GM12878 (cell line): ENCODE measurements around the gene PTPN22. TPM values are rescaled to one million over a fixed set of nuclear protein-coding genes. Genes with fewer than 3 reads are reported as not detected.

Source experiments
- BCL3 ChIP-seq: IDR thresholded peaks from 2 replicates; pipeline ENCODE4 v1.6.1; 2011; ENCODE audit warnings: borderline replicate concordance, low read depth, mild to moderate bottlenecking, moderate library complexity, low read length; ENCODE audit not compliant: insufficient read depth, poor library complexity, severe bottlenecking
- BRCA1 ChIP-seq: IDR thresholded peaks from 2 replicates; pipeline ENCODE4 v1.6.1; 2011; ENCODE audit warnings: low read depth, low read length, improper control_type of control experiment
- CREM ChIP-seq: IDR thresholded peaks from 2 replicates; pipeline ENCODE4 v1.6.1; 2014; ENCODE audit warnings: antibody characterized with exemption, low read depth
- GATAD2B ChIP-seq: fragments of 450-650 bp; conservative IDR thresholded peaks from 2 replicates; pipeline ENCODE4 v1.6.1; 2017; ENCODE audit warnings: low read depth, mild to moderate bottlenecking, moderate library complexity
- IKZF2 ChIP-seq, 2 experiments: fragments of 450-650 bp; IDR thresholded peaks; 2 replicates each; pipeline ENCODE4 v1.6.1; 2017; ENCODE audit warnings: mild to moderate bottlenecking in 2 of 2, moderate library complexity in 2 of 2
- LARP7 ChIP-seq: fragments of 450-650 bp; IDR thresholded peaks from 2 replicates; pipeline ENCODE4 v1.6.1; 2017; ENCODE audit warnings: mild to moderate bottlenecking
- NFYB ChIP-seq: IDR thresholded peaks from 2 replicates; pipeline ENCODE4 v1.6.1; 2011; ENCODE audit warnings: low read depth, mild to moderate bottlenecking, low read length, improper control_type of control experiment, moderate library complexity; ENCODE audit not compliant: insufficient read depth
- NKRF ChIP-seq: fragments of 450-650 bp; conservative IDR thresholded peaks from 2 replicates; pipeline ENCODE4 v1.6.1; 2017; ENCODE audit warnings: mild to moderate bottlenecking, moderate library complexity
- NR2F1 ChIP-seq: fragments of 450-650 bp; conservative IDR thresholded peaks from 2 replicates; pipeline ENCODE4 v1.6.1; 2017; ENCODE audit warnings: mild to moderate bottlenecking
- PAX8 ChIP-seq: fragments of 450-650 bp; IDR thresholded peaks from 2 replicates; pipeline ENCODE4 v1.6.1; 2017; ENCODE audit warnings: mild to moderate bottlenecking, moderate library complexity
- RBBP5 ChIP-seq: fragments of 200-600 bp; sonication (generic); conservative IDR thresholded peaks from 2 replicates; pipeline ENCODE4 v1.6.1; 2016
- RELA ChIP-seq: fragments of 450-650 bp; IDR thresholded peaks from 2 replicates; pipeline ENCODE4 v1.8.0; 2014; ENCODE audit warnings: borderline replicate concordance; ENCODE audit not compliant: partially characterized antibody
- RFX5 ChIP-seq: IDR thresholded peaks from 2 replicates; pipeline ENCODE4 v1.6.1; 2011; ENCODE audit warnings: low read depth, low read length, improper control_type of control experiment
- SIN3A ChIP-seq: IDR thresholded peaks from 2 replicates; pipeline ENCODE4 v1.6.1; 2012; ENCODE audit warnings: low read depth, low read length, improper control_type of control experiment
- TARDBP ChIP-seq: IDR thresholded peaks from 2 replicates; pipeline ENCODE4 v1.6.1; 2016; ENCODE audit warnings: borderline replicate concordance
- USF2 ChIP-seq: IDR thresholded peaks from 2 replicates; pipeline ENCODE4 v1.6.1; 2011; ENCODE audit warnings: low read depth, low read length, improper control_type of control experiment, borderline replicate concordance
- WRNIP1 ChIP-seq: IDR thresholded peaks from 2 replicates; pipeline ENCODE4 v1.6.1; 2011; ENCODE audit warnings: low read depth, low read length, improper control_type of control experiment, borderline replicate concordance
- ZBTB4 ChIP-seq: fragments of 450-650 bp; formaldehyde crosslinking; IDR thresholded peaks from 2 replicates; pipeline ENCODE4 v1.4.0; 2022; ENCODE audit warnings: mild to moderate bottlenecking, moderate library complexity
- ZNF207 ChIP-seq: fragments of 450-650 bp; IDR thresholded peaks from 2 replicates; pipeline ENCODE4 v1.6.1; 2014; ENCODE audit warnings: antibody characterized with exemption, mild to moderate bottlenecking, borderline replicate concordance
- ZNF384 ChIP-seq: IDR thresholded peaks from 2 replicates; pipeline ENCODE4 v1.6.1; 2012; ENCODE audit warnings: low read depth, mild to moderate bottlenecking, low read length, improper control_type of control experiment, borderline replicate concordance
- ZNF622 ChIP-seq: fragments of 450-650 bp; IDR thresholded peaks from 2 replicates; pipeline ENCODE4 v1.6.1; 2017; ENCODE audit warnings: mild to moderate bottlenecking, inconsistent platforms
- polyA plus RNA-seq, 11 experiments: library from polyadenylated mRNA; depleted of rRNA in 4 of 11; unstranded in 6 of 11; stranded (reverse) in 5 of 11; fragments of >200 nt; fragmentation: Nextera tagmentation in 4 of 11; fragmentation: Illumina TruSeq in 1 of 11; extraction: Ambion mirVana in 4 of 11; extraction: Trizol in 1 of 11; gene quantifications; 1 replicate in 1 of 11; 2 replicates in 10 of 11; pipeline versions ENCODE4 v1.2.1 to v1.2.3, GENCODE V29; 2011 to 2016; ENCODE audit warnings: inconsistent platforms in 2 of 11, missing spikeins in 2 of 11, low read depth in 1 of 11
- total RNA-seq, 4 experiments: library from RNA; depleted of rRNA in 3 of 4; stranded (reverse); fragments of >200 nt in 3 of 4; fragmentation: Illumina TruSeq in 1 of 4; extraction: Trizol in 1 of 4; gene quantifications; 2 replicates each; pipeline versions ENCODE4 v1.2.1 to v1.2.3, GENCODE V29; 2013 to 2021

Gene PTPN22
- total and polyA plus RNA-seq, 10 of the 15 experiments (the other 5 are each of a cell fraction or from before 2014, with no cell fraction given): 22.8 to 65.1 (median 44.9) TPM

GRCh38 chr1:113871597-113872113 is at the start of gene PTPN22 (continued):
- TF ChIP-seq ZBTB4 (CRISPR knock-in tag) (no peak), NFYB (no peak), IKZF2 (IDR thresholded peaks at IDR 0.05) (peak; percentile 49 to 76; a peak in 3 of 4 replicates), TARDBP (no peak), WRNIP1 (no peak), LARP7 (no peak), BCL3 (no peak), USF2 (no peak; the same call in 1 of the 2 replicates), RELA (peak; percentile 42), GATAD2B (peak; percentile 30; the same call in 1 of the 2 replicates), PAX8 (no peak), RBBP5 (no peak), NR2F1 (0 out of 2 replicates have a peak, but pooled peaks have one; percentile 19), NKRF (peak; percentile 14; the same call in 1 of the 2 replicates), ZNF384 (no peak), BRCA1 (no peak), ZNF622 (no peak), SIN3A (no peak), CREM (peak; percentile 97), RFX5 (no peak), ZNF207 (peak; percentile 79; the same call in 1 of the 2 replicates)
